Stimulated activated naive CD8-positive, alpha-beta T cell treated with anti-CD3 and anti-CD28 coated beads, Interleukin-15, amount 100 ng/mL, for 72 hours (primary cell): ENCODE results near the gene GRK1.

ENCODE experiments used
- ATAC-seq: fragments of 150-1000 bp; cut with Tn5 transposase; 2 replicates; pipeline ENCODE4 v1.10.0; 2021; ENCODE audit warnings: mild to moderate bottlenecking, moderate library complexity
- DNase-seq, 2 donors: peaks; one replicate each; pipeline ENCODE4 v3.0.0; 2021 to 2022
- H3K27ac Mint-ChIP-seq, 2 donors: one replicate each; pipeline ENCODE4 v1.8.0; 2022; ENCODE audit warnings: mild to moderate bottlenecking in 2 of 2, mixed read lengths in 2 of 2, moderate library complexity in 2 of 2
- H3K27me3 Mint-ChIP-seq: one replicate; pipeline ENCODE4 v1.8.0; 2022; ENCODE audit warnings: mixed read lengths
- H3K4me1 Mint-ChIP-seq: one replicate; pipeline ENCODE4 v1.8.0; 2022; ENCODE audit warnings: mild to moderate bottlenecking, mixed read lengths
- H3K4me3 Mint-ChIP-seq, 2 donors: one replicate each; pipeline ENCODE4 v1.8.0; 2022; ENCODE audit warnings: mild to moderate bottlenecking in 2 of 2, mixed read lengths in 2 of 2, moderate library complexity in 1 of 2
- H3K9me3 Mint-ChIP-seq, 2 donors: one replicate each; pipeline ENCODE4 v1.8.0; 2022; ENCODE audit warnings: mixed read lengths in 2 of 2

Gene GRK1

DNA sequence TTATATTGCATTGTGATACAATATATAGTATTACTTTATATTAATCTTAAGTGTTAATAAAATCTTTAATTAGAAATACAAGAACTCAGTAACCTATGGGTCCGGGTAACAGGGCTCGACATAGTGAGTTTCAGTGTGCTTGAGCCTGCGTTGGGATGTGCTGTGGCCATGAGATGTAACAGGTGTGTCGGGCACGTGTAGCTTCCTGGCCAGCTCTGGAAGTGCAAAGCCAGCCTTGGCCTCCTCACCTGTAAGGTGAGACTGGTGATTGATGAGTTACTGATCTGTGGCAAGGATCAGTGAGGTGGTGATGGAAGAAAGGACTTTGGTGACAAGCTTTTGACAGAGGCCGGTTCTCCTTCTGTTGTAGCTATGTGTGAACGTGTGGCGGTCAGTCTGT, 28.2 kb upstream of the GRK1 start:
- Mint-ChIP-seq H3K4me1 (peaks cover 5% of the 10 kb centered on the region), H3K27ac (no peak overlapping the region), H3K27me3 (no peaks in the 10 kb centered on the region), H3K4me3 (no peak overlapping the region), H3K9me3 (no peaks in the 10 kb centered on the region)
- DNase-seq (no peak), ATAC-seq (no peak)

DNA sequence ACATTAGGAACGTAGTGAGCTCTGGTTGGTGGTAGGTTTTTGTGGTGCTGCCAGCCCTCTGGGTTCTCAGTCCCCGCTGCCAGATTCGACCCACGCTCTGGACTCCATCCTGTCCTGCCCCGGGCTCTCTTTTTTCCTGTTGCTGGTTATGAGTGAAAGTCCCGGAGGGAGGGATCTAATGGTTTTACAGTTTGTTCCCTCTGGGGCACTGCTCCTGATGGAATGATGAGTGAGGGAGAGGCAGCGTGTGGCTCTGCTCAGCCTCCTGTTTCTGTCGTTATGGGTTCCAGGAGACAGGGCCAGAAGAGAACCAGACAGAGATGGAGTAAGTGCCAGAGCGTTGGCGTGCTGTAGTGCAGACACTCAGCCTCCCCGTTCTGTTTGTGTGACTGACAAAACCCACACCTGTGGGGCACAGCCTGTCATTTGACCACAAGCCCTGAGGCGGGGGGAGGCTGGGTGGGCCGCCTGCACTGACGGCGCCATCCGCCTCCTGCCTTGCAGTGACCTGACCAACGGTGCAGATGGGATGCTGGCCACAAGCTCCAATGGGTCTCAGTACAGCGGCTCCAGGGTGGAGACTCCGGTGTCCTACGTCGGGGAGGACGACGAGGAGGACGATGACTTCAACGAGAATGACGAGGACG, 27.3 kb upstream of the GRK1 start:
- H3K27me3 Mint-ChIP-seq: no peaks in the 10 kb centered on the region
- DNase-seq (no peak), ATAC-seq (no peak)
- no peaks in the 10 kb centered on the region for H3K4me1 Mint-ChIP-seq
- H3K27ac Mint-ChIP-seq: no peak overlapping the region
- H3K9me3 Mint-ChIP-seq: no peaks in the 10 kb centered on the region
- H3K4me3 Mint-ChIP-seq: peak overlapping the region in 1 of 2 donors; percentile 27

DNA sequence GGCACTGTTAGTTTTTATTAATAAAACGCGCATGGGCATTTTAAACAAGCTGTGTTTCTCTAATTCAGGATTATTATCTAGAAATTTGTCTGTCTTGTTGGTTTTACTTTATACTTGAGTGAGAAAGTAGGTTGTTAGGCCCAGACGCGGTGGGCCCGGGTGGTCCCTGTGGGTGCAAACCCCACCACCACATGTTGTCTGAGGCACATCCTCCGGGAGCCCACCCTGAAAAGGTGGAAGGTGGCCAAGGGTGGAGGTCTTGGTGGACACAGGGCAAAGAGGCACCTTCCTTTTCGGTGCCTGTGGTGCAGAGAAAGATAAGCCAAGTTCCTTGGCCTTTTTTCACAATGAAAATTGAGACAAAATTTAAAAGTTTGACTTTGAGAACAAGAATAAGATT, 25.6 kb upstream of the GRK1 start:
- no peak for ATAC-seq
- H3K27me3 Mint-ChIP-seq: no peaks in the 10 kb centered on the region
- H3K4me3 Mint-ChIP-seq: no peak overlapping the region
- peaks cover 3% of the 10 kb centered on the region for H3K4me1 Mint-ChIP-seq
- no peaks in the 10 kb centered on the region for H3K9me3 Mint-ChIP-seq
- DNase-seq: no peak
- H3K27ac Mint-ChIP-seq: peak overlapping the region in 1 of 2 donors; percentile 79

DNA sequence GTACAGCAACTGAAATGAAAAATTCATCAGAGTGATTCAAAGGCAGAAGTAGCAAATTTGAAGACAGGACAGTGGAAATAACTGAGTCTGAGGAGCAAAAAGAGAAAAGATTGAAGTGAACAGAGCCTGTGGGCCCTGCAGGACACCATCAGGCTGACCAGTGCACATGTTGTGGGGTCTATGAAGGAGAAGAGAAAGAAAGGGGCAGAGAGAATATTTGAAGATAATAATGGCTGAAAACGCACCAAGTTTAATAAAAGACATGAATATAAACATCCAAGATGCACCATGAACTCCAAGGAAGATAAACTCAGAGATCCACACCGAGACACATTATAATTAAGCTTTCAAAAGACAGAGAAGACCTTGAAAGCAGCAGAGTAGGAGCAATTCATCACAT, 24.5 kb upstream of the GRK1 start:
- Mint-ChIP-seq H3K27me3 (no peaks in the 10 kb centered on the region), H3K27ac (no peak overlapping the region), H3K9me3 (no peaks in the 10 kb centered on the region), H3K4me1 (peaks cover 15% of the 10 kb centered on the region), H3K4me3 (no peak overlapping the region)
- DNase-seq (no peak), ATAC-seq (no peak)

DNA sequence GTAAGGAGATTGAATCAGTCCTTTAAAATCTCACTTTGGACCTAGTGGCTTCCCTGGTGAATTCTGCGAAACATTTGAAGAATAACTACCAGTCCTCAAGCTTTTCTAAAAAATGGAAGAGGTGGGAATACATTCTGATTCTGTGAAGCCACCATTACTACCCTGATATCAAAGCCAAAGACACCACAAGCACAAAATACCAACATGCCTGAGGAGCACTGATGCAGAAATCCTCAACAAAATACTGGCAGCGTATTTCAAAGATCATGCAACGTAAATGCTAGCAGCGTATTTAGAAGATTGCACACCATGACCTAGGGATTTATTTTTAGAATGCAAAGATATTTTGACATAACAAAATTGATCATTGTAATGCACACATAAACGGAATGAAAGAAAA, 23.4 kb upstream of the GRK1 start:
- Mint-ChIP-seq H3K27ac (no peak overlapping the region), H3K27me3 (no peaks in the 10 kb centered on the region), H3K4me1 (peaks cover 16% of the 10 kb centered on the region), H3K4me3 (no peak overlapping the region), H3K9me3 (no peaks in the 10 kb centered on the region)
- no peak for DNase-seq
- ATAC-seq: no peak

DNA sequence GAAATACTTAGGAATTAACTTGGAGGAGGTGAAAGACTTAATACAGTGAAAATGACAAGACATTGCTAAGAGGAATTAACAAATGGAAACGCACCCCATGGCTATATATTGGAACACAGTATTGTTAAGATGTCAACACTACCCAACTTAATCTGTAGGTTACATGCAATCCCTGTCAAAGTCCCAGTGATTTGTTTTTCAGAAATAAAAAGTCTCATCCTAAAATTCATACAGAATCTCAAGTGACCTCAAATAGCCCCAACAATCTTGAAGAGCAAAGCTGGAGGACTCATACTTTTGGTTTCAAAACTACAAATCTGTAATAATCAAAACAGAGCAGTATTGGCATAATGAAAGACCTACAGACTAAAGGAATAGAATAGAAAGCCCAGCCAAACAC, 22.2 kb upstream of the GRK1 start:
- no peaks in the 10 kb centered on the region for H3K9me3 Mint-ChIP-seq
- no peak for ATAC-seq
- DNase-seq: no peak
- no peaks in the 10 kb centered on the region for H3K27me3 Mint-ChIP-seq
- H3K4me3 Mint-ChIP-seq: no peak overlapping the region
- peaks cover 16% of the 10 kb centered on the region for H3K4me1 Mint-ChIP-seq
- no peak overlapping the region for H3K27ac Mint-ChIP-seq

DNA sequence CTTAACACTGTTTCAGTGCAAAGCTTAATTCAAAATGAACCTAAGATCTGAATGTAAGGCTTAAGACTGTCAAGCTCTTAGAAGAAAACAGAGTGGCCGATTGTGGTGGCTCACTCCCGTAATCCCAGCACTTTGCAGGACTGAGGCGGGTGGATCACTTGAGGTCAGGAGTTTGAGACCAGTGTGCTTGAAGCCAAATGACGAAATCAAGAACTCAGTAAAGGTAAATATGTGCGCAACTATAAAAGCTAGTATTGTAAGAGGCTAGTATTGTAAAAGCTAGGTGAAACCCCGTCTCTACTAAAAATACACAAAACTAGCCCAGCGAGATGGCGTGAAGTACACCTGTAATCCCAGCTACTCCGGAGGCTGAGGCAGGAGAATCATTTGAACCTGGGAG, 21.7 kb upstream of the GRK1 start:
- Mint-ChIP-seq H3K27me3 (no peaks in the 10 kb centered on the region), H3K9me3 (no peaks in the 10 kb centered on the region), H3K27ac (no peak overlapping the region), H3K4me3 (no peak overlapping the region), H3K4me1 (peaks cover 16% of the 10 kb centered on the region)
- DNase-seq (no peak), ATAC-seq (no peak)

DNA sequence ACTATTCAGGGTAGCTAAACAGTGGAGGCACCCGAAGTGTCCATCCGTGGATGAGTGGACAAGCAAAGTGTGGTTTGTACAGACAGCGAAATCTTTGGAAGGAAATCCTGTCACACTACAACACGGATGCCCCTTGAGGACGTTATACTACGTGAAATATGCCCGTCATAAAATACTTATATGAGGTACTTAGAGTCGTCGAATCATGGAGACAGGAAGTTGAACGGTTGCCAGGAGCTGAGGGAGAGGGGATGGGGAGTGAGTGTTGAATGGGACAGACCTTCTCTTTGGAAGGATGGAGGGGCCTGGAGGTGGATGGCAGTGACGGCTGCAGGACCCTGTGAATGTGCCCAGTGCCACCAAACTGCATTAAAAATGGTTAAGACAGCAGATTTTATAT, 20.6 kb upstream of the GRK1 start:
- Mint-ChIP-seq H3K4me3 (no peak overlapping the region), H3K9me3 (no peaks in the 10 kb centered on the region), H3K4me1 (peaks cover 16% of the 10 kb centered on the region), H3K27me3 (no peaks in the 10 kb centered on the region), H3K27ac (peak overlapping the region in 1 of 2 donors; percentile 2)
- ATAC-seq (no peak), DNase-seq (no peak)

DNA sequence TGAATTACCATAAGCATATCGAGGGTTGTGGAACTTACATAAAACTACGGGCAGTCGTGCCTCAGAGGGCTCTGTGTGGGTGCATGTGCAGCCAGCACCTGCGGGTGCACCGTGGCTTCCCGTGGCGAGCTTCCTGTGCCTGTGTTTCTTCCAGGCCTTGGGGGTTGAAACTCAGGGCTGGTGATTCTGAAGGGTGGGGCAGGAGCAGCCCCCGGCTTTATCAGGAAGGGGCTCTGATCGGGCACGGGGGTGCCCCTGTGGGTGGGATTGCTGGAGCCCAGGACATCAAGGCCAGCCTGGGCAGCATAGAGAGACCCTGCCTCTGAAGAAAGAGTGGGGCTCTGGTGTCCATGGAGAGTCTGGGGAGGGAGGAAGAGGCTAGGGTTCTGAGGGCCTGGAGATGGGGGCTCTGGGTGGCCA, 20.1 kb upstream of the GRK1 start:
- Mint-ChIP-seq H3K27ac (no peak overlapping the region), H3K4me3 (no peak overlapping the region), H3K9me3 (no peaks in the 10 kb centered on the region), H3K27me3 (no peaks in the 10 kb centered on the region), H3K4me1 (peaks cover 16% of the 10 kb centered on the region)
- DNase-seq (no peak), ATAC-seq (peak; percentile 45)

DNA sequence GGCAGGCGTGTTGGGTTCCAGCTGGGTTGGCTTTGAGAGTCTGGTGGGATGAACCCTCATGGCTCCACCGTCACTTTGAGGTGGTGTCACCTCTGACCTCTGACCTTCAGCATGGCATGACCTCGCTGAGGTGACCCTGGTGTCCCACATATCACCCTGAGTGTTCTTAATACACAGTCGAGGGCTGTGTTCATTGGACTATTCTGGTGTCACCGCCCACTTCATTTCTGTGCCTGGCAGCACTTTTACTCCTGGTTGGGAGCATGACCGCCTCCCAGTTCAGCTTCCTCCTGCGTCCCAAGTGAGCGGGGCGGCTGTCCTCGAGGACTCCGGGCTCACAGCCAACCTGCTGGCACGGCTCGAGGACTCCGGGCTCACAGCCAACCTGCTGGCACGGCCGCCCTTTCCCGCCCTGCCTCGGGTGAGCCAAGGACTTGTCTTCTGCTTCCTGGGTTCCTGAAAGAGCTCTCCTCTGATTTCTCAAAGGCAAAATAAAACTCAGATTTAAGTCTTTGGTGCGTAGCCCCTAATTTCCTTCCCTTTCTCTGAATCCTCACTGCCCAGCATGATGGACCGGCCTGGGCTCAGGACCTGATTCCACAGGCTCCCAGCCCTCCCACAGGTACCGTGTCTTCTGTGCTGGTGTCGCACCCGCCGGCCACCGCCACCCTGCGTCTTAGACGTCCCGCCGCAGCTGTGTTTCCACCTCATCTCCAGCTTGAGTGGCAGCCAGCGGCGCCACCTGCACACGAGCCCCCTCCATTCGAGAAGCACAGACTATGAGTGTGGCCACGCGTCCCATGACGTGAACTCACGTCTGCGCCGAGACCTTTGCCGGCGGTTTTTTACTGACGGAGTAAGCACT, 19.4 kb upstream of the GRK1 start:
- Mint-ChIP-seq H3K4me1 (peaks cover 16% of the 10 kb centered on the region), H3K27ac (no peak overlapping the region), H3K9me3 (no peaks in the 10 kb centered on the region), H3K4me3 (no peak overlapping the region), H3K27me3 (no peaks in the 10 kb centered on the region)
- DNase-seq (no peak), ATAC-seq (no peak)

DNA sequence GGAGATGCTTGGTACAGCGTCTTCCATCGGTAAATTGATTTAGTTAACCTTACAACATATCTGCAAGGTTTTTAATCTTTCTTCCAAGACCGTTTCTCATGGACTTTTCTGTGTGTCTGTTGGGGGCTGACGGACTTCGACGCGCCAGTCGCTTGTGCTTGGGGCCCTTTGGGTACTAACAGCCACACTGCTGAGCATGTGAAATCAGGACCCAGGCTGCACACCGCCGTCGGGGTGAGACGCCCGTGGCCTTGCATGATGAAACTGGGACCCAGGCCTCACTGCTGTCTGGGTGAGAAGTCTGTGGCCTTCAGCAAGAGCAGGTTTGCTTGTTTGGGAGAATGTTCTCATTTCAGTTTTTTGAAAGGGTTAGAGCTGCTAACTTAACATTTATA, 18.8 kb upstream of the GRK1 start:
- Mint-ChIP-seq H3K27me3 (no peaks in the 10 kb centered on the region), H3K9me3 (no peaks in the 10 kb centered on the region), H3K4me3 (no peak overlapping the region), H3K27ac (no peak overlapping the region), H3K4me1 (peaks cover 17% of the 10 kb centered on the region)
- no peak for ATAC-seq
- no peak for DNase-seq

DNA sequence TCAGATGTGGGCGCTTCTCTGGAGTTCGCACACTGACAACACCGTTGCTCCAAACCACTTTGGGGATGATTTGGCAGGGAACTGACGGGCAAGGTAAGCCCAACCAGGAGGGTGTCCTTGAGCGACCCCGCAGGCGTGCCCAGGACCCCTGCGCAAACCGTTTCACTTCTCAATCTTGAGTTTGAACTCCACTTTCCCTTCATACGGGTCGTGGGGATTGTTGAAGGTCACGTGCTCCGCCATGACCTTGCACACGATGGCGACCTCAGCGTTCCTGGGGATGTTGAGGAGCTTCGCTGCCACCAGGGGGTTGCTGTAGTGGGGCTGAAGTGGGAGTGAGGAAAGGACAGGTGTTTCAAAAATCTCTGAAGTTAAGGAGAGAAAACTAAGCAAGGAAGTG, 17.8 kb upstream of the GRK1 start:
- no peak overlapping the region for H3K4me3 Mint-ChIP-seq
- no peak for DNase-seq
- H3K27ac Mint-ChIP-seq: peak overlapping the region in 1 of 2 donors; percentile 10
- H3K9me3 Mint-ChIP-seq: no peaks in the 10 kb centered on the region
- H3K27me3 Mint-ChIP-seq: no peaks in the 10 kb centered on the region
- peaks cover 27% of the 10 kb centered on the region for H3K4me1 Mint-ChIP-seq
- no peak for ATAC-seq

DNA sequence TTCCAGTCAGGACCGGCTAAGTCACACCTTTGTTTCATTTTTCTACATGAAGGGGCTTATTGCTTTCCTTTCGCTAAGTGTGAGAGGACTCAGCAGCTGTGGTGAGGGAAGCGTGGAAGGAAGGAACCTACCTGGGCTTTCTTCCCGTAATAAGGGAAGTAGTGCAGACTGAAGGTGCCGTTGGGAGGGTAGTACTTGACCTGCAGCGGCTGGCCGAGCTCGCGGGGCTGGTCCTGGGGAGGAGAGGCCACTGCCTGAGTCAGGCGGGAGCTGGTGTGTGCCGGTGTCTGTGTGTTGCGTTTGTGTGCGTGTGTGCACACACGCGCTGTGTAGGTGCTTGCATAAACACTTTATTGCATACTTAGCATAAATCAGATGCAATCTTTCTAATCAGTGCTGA, 16.7 kb upstream of the GRK1 start:
- Mint-ChIP-seq H3K27me3 (no peaks in the 10 kb centered on the region), H3K4me3 (no peak overlapping the region), H3K4me1 (peaks cover 28% of the 10 kb centered on the region), H3K9me3 (no peaks in the 10 kb centered on the region), H3K27ac (no peak overlapping the region)
- DNase-seq (no peak), ATAC-seq (no peak)

DNA sequence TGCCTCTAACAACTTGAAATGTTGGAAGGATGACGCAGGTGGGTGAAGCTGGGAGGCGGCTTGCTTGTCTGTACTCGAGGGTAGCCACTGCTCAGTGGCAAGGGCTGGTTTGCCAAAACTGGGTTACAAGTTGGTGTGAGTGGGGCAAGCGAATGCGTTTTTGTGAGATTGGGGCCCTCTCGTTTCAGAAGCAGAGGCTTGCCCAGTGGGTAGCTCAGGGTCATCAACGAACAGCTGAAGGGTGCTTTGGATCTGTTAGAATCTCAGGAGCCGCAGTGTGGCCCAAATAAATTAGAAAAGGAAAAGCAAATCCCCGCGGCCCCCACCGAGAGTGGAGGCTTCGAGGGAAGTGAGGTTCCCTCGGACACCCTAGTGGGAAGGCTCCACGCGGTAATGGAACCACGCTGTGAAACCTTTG, 16.3 kb upstream of the GRK1 start:
- H3K4me1 Mint-ChIP-seq: peaks cover 28% of the 10 kb centered on the region
- no peaks in the 10 kb centered on the region for H3K9me3 Mint-ChIP-seq
- H3K27ac Mint-ChIP-seq: no peak overlapping the region
- no peaks in the 10 kb centered on the region for H3K27me3 Mint-ChIP-seq
- no peak overlapping the region for H3K4me3 Mint-ChIP-seq
- no peak for DNase-seq
- no peak for ATAC-seq

DNA sequence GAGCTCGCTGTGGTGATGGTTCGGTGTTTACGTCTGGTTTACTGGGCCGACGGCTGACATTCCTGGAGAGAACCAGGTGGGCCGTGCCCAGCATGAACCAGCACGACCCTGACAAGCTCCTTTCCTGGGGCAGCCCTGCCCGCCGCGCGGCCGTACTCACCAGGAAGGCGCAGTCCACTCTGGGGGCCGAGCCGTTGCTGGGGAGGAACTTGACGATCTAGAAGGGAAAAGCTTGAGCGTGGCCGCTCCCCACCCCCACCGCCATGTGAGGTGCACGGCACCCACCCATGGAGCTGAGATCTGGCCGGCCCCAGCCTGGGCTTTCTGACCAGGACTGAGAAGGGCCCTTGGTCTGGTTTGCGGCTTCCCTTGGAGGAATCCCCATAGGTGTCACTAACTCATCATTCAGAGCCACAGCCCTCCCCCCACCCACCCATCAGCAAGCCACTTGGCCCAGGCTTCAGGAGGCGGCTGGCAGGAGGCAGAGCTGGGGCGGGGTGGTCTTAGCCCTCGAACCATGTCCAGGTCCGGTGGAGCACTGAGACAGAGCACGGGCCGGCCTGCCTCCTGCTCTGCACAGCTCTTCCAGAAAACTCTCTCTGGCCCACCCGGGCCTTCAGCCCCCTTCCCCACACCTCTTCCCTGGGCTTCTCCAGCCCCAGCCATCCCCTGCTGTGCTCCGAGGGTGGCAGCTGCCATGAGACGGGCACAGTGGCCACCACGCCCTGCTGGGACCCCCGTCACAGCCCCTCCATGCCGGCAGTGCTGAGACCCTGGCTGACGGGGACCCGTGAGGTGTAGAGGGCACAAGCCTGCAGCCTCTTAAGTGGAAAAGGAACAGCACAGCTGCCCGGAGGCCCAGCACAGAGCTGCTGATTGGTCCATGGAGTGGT, 15.3 kb upstream of the GRK1 start:
- Mint-ChIP-seq H3K4me1 (peaks cover 22% of the 10 kb centered on the region), H3K4me3 (no peak overlapping the region), H3K27ac (no peak overlapping the region), H3K9me3 (no peaks in the 10 kb centered on the region), H3K27me3 (no peaks in the 10 kb centered on the region)
- ATAC-seq: no peak
- DNase-seq: no peak
